ENCODE measurements around the gene LRRC73. TPM values are rescaled to one million over a fixed set of nuclear protein-coding genes. Genes with fewer than 3 reads are reported as not detected.

Gene LRRC73
- total RNA-seq, 4 donors from 2014 or later, result 0.33 to 0.57 TPM; not detected in 2

- TF ChIP-seq CTCF (IDR thresholded peaks at IDR 0.05; ENCODE audit: low read depth), result no peak
Measured at GRCh38 chr6:43464337-43464736, 45.8 kb downstream of the LRRC73 start.

GRCh38 chr6:43461936-43462335, 48.2 kb downstream of the LRRC73 start:
- no peak for TF ChIP-seq CTCF (IDR thresholded peaks at IDR 0.05; ENCODE audit: low read depth)

- TF ChIP-seq CTCF (IDR thresholded peaks at IDR 0.05; ENCODE audit: low read depth), result no peak
Measured at GRCh38 chr6:43460032-43460431, 50.1 kb downstream of the LRRC73 start.

GRCh38 chr6:43459535-43459934, 50.6 kb downstream of the LRRC73 start:
- TF ChIP-seq CTCF (IDR thresholded peaks at IDR 0.05; ENCODE audit: low read depth), result no peak

GRCh38 chr6:43457643-43458042, 52.5 kb downstream of the LRRC73 start:
- no peak for TF ChIP-seq CTCF (IDR thresholded peaks at IDR 0.05; ENCODE audit: low read depth)

Small RNAs within 50 kb of the gene (small RNA-seq; reads per million reads assigned to genes)
- gene RF00426 (not detected), gene RNU6-1113P (not detected)

Other genes with a start within 250 kb of the LRRC73 start
- not detected for gene SLC22A7, start 212.1 kb downstream of the LRRC73 start, total RNA-seq
- gene CRIP3, start 201.5 kb downstream of the LRRC73 start, total RNA-seq, result 1 to 10 TPM in 1 of 4 donors, under 1 TPM in 1, not detected in 2; 0.88 to 2.0 TPM
- gene ZNF318, start 140.7 kb downstream of the LRRC73 start, total RNA-seq, result 10 to 100 TPM; 16.1 to 18.9 (median 17.9) TPM
- 10 to 100 TPM in 2 of 4 donors, 1 to 10 TPM in 2; 7.0 to 12.9 (median 9.7) TPM for gene ABCC10, start 82.8 kb downstream of the LRRC73 start, total RNA-seq
- not detected for gene DLK2, start 54.8 kb downstream of the LRRC73 start, total RNA-seq
- 10 to 100 TPM; 13.4 to 29.6 (median 16.3) TPM for gene TJAP1, start 32.8 kb downstream of the LRRC73 start, total RNA-seq
- gene YIPF3, start 6.6 kb upstream of the LRRC73 start, total RNA-seq, result 100 to 1,000 TPM in 1 of 4 donors, 10 to 100 TPM in 3; 64.1 to 135 (median 83.7) TPM
- gene POLR1C, start 6.7 kb upstream of the LRRC73 start, total RNA-seq, result 10 to 100 TPM; 12.4 to 19.6 (median 14.6) TPM
- gene XPO5, start 65.7 kb upstream of the LRRC73 start, total RNA-seq, result 10 to 100 TPM; 14.5 to 36.5 (median 16.0) TPM
- gene POLH, start 65.8 kb upstream of the LRRC73 start, total RNA-seq, result 10 to 100 TPM in 1 of 4 donors, 1 to 10 TPM in 3; 4.6 to 16.3 (median 7.4) TPM
- gene GTPBP2, start 118.9 kb upstream of the LRRC73 start, total RNA-seq, result 10 to 100 TPM; 36.4 to 54.6 (median 46.0) TPM
- 10 to 100 TPM; 15.6 to 37.2 (median 26.6) TPM for gene MAD2L1BP, start 125.5 kb upstream of the LRRC73 start, total RNA-seq
- under 1 TPM in 2 of 4 donors, not detected in 2; 0.19 to 0.49 TPM for gene RSPH9, start 134.7 kb upstream of the LRRC73 start, total RNA-seq
- 10 to 100 TPM; 28.5 to 31.3 (median 30.4) TPM for gene MRPS18A, start 177.4 kb upstream of the LRRC73 start, total RNA-seq

Data from subcutaneous adipose tissue (tissue), 4 donors.